ENCODE measurements around the gene NPAS3. TPM values are rescaled to one million over a fixed set of nuclear protein-coding genes. Genes with fewer than 3 reads are reported as not detected.

Gene NPAS3
- total and polyA plus RNA-seq, 2 of the 8 experiments (the other 6 are each of a cell fraction or from before 2014, with no cell fraction given): 0.11 to 0.60 TPM

DNA sequence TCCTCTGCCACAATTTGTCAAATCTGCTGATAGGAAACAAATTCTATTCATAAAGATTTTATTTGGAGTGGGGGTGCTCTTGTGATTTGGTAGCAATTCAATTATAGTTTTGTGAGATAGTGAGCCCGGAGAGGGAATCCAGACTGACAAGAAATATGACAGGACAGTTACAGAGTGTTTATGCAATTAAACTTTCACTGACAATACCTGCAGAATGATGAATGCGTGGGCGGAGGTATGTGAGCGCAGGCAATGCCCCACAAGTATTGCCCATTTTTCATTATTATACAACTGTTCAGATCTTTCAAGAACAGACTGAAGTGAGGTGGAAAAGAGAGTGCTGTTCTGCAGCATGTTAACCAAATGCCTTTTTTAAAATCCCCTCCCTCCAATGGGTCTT lies 753.2 kb downstream of the NPAS3 start:
- no peak overlapping the region for H3K27ac ChIP-seq (ENCODE audit: low read depth, low read length)
- no peaks in the 10 kb centered on the region for H3K4me1 ChIP-seq (replicated peaks in 1 of 4; ENCODE audit: control insufficient read depth in 3 of 4, insufficient read depth in 4 of 4, low read length in 3 of 4)
- no peak overlapping the region for H3K14ac ChIP-seq (ENCODE audit: insufficient read length)
- FAIRE-seq (no peak), DNase-seq (ENCODE audit: low read depth in 1 of 2, low spot score in 2 of 2) (no peak)
- H3K27me3 ChIP-seq (replicated peaks in 1 of 4; ENCODE audit: control insufficient read depth in 3 of 4, extremely low read depth in 1 of 4, insufficient read depth in 3 of 4, low read length in 3 of 4): no peaks in the 10 kb centered on the region
- H3K23ac ChIP-seq (ENCODE audit: insufficient read length): no peak overlapping the region
- no peaks in the 10 kb centered on the region for H3K9me3 ChIP-seq (ENCODE audit: insufficient read depth in 2 of 2, low read depth in 1 of 2, low read length in 1 of 2)
- H2BK120ac ChIP-seq (replicated peaks; ENCODE audit: low read depth, low read length): no peak overlapping the region
- H4K20me1 ChIP-seq (replicated peaks in 1 of 2; ENCODE audit: control insufficient read depth in 1 of 2, insufficient read depth in 2 of 2, low read length in 2 of 2): no peaks in the 10 kb centered on the region
- H3K79me1 ChIP-seq (ENCODE audit: low read depth, low read length): no peaks in the 10 kb centered on the region
- no peak overlapping the region for H2BK12ac ChIP-seq (ENCODE audit: low read depth, low read length)
- H3K56ac ChIP-seq (replicated peaks; ENCODE audit: insufficient read length, low read depth, low read length): no peak overlapping the region
- H3K4ac ChIP-seq (replicated peaks; ENCODE audit: insufficient read length, low read depth, low read length): no peak overlapping the region
- no peak overlapping the region for H4K8ac ChIP-seq (ENCODE audit: extremely low read depth, insufficient read depth, low read length)
- no peak overlapping the region for H3K18ac ChIP-seq (ENCODE audit: extremely low read depth, low read length)
- no peaks in the 10 kb centered on the region for H3K79me2 ChIP-seq (ENCODE audit: control insufficient read depth in 1 of 2, insufficient read depth in 2 of 2, low read length in 2 of 2)
- no peak overlapping the region for H4K5ac ChIP-seq (ENCODE audit: insufficient read length, low read depth, low read length)
- ChIA-PET POLR2A (ENCODE audit: partially characterized antibody) (no interaction called here), CTCF (ENCODE audit: partially characterized antibody) (no interaction called here)
- 90% methylated on average over 4 of the region's 4 CpGs; no CpG with 5 or more reads in 1 of the 2 experiments for WGBS, 2 experiments (ENCODE audit: extremely low coverage in 1 of 2, insufficient coverage in 1 of 2, insufficient read length in 1 of 2, insufficient replicate concordance in 2 of 2, low coverage in 1 of 2, low lambda C conversion rate in 2 of 2, missing lambda C conversion rate in 1 of 2)
- H3K9ac ChIP-seq (replicated peaks in 1 of 4; ENCODE audit: extremely low read depth in 1 of 4, low read depth in 3 of 4, low read length in 3 of 4): no peak overlapping the region
- no peak overlapping the region for H4K91ac ChIP-seq (replicated peaks; ENCODE audit: insufficient read length, low read length)
- no peak for TF ChIP-seq TAF7 (optimal IDR thresholded peaks at IDR 0.05; ENCODE audit: borderline replicate concordance, low read depth, low read length)
- TF ChIP-seq BRCA1 (IDR thresholded peaks at IDR 0.05; ENCODE audit: low read depth, low read length): no peak
- no peak for TF ChIP-seq CEBPB (IDR thresholded peaks at IDR 0.05; ENCODE audit: low read depth, low read length)
- no peak for TF ChIP-seq CBX5 (IDR thresholded peaks at IDR 0.05; ENCODE audit: low read depth, low read length)
- TF ChIP-seq, protein P1, sequence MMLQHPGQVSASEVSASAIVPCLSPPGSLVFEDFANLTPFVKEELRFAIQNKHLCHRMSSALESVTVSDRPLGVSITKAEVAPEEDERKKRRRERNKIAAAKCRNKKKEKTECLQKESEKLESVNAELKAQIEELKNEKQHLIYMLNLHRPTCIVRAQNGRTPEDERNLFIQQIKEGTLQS (IDR thresholded peaks at IDR 0.05; ENCODE audit: insufficient read depth, low read depth, low read length): no peak
- TF ChIP-seq JUND (IDR thresholded peaks at IDR 0.05; ENCODE audit: low read length): no peak
- no peak for TF ChIP-seq POU5F1 (IDR thresholded peaks at IDR 0.05; ENCODE audit: low read depth, low read length)
- no peak for TF ChIP-seq SP1 (IDR thresholded peaks at IDR 0.05; ENCODE audit: low read depth, low read length)
- TF ChIP-seq EP300 (IDR thresholded peaks at IDR 0.05; ENCODE audit: borderline replicate concordance in 1 of 2, low read depth in 2 of 2, low read length in 2 of 2): no peak
- no peak for TF ChIP-seq RBBP5 (IDR thresholded peaks at IDR 0.05; ENCODE audit: borderline replicate concordance, low read depth, low read length)
- no peak for TF ChIP-seq GABPA (IDR thresholded peaks at IDR 0.05; ENCODE audit: borderline replicate concordance, insufficient read depth, low read length)
- TF ChIP-seq ZNF274 (IDR thresholded peaks at IDR 0.05; ENCODE audit: borderline replicate concordance, extremely low read depth, low read length): no peak
- TF ChIP-seq KDM1A (IDR thresholded peaks at IDR 0.05; ENCODE audit: borderline replicate concordance, low read length): no peak
- H2AK5ac ChIP-seq (ENCODE audit: low read depth, low read length): no peak overlapping the region
- no peak overlapping the region for H2BK15ac ChIP-seq (ENCODE audit: low read length)
- no peaks in the 10 kb centered on the region for H3K36me3 ChIP-seq (ENCODE audit: control insufficient read depth in 2 of 4, insufficient read depth in 4 of 4, low read length in 3 of 4)
- no peaks in the 10 kb centered on the region for H3K23me2 ChIP-seq (ENCODE audit: low read depth, low read length)
- no peak overlapping the region for H2BK5ac ChIP-seq (ENCODE audit: low read depth, low read length)
- no peak overlapping the region for H2AFZ ChIP-seq (ENCODE audit: low read length)
- H3K4me2 ChIP-seq (ENCODE audit: insufficient read depth in 1 of 2, low read depth in 2 of 2, low read length in 2 of 2): no peak overlapping the region
- H3K4me3 ChIP-seq (ENCODE audit: extremely low read depth in 1 of 4, insufficient read depth in 2 of 4, low read depth in 3 of 4, low read length in 4 of 4): no peak overlapping the region
- no peak overlapping the region for H2BK20ac ChIP-seq (ENCODE audit: low read length)

Data from H1 (cell line).